Stomach (tissue), 9 donors: Measurements from ENCODE around the gene SCYL2. TPM values are rescaled to one million over a fixed set of nuclear protein-coding genes. Genes with fewer than 3 reads are reported as not detected.

ENCODE experiments used
- DNase-seq, 2 donors: peaks; one replicate each; pipeline versions ENCODE4 v3.0.0 to v3.0.0-alpha.2; 2013 to 2019
- H3K27ac ChIP-seq, 5 donors: fragments of 200-600 bp in 4 of 5; sonication (generic) in 4 of 5; one replicate each; pipeline ENCODE4 v1.5.1; 2013 to 2019; ENCODE audit warnings: mild to moderate bottlenecking in 1 of 5, moderate library complexity in 1 of 5
- H3K27me3 ChIP-seq, 3 donors: fragments of 200-600 bp; sonication (generic); one replicate each; pipeline ENCODE4 v1.5.1; 2017 to 2019; ENCODE audit warnings: mixed run types in 1 of 3
- H3K36me3 ChIP-seq, 4 donors: fragments of 200-600 bp; sonication (generic); 1 replicate in 3 of 4; 2 replicates in 1 of 4; pipeline ENCODE4 v1.5.1; 2016 to 2019
- H3K4me1 ChIP-seq, 4 donors: fragments of 200-600 bp; sonication (generic); one replicate each; pipeline ENCODE4 v1.5.1; 2016 to 2019
- H3K4me3 ChIP-seq, 4 donors: fragments of 200-600 bp; sonication (generic) in 3 of 4; one replicate each; pipeline ENCODE4 v1.5.1; 2016 to 2019; ENCODE audit warnings: mild to moderate bottlenecking in 1 of 4
- H3K9me3 ChIP-seq, 4 donors: fragments of 200-600 bp; sonication (generic); one replicate each; pipeline ENCODE4 v1.5.1; 2016 to 2019
- EP300 ChIP-seq: sonication (generic); formaldehyde crosslinking; IDR thresholded peaks from one replicate; pipeline ENCODE4 v1.6.1; 2017; ENCODE audit warnings: antibody characterized with exemption
- POLR2A ChIP-seq, 4 donors: fragments of 450-650 bp; IDR thresholded peaks; one replicate each; pipeline ENCODE4 v1.6.1; 2016; ENCODE audit warnings: antibody characterized with exemption in 4 of 4, control low read depth in 2 of 4, mild to moderate bottlenecking in 1 of 4, moderate library complexity in 1 of 4
- POLR2AphosphoS5 ChIP-seq, 3 donors: sonication (generic); formaldehyde crosslinking; IDR thresholded peaks; one replicate each; pipeline ENCODE4 v1.6.1; 2016; ENCODE audit warnings: antibody characterized with exemption in 3 of 3
- WGBS, 5 donors: extraction: QIAGEN DNeasy Blood & Tissue Kit in 3 of 5; methylation state at CpG; one replicate each; pipeline versions ENCODE4 v1.1.5 to v1.1.7; 2013 to 2018; 5-methylcytosine and 5-hydroxymethylcytosine counted together
- intact Hi-C: fragments of 100-400 bp; cut with DNase I; formaldehyde crosslinking; loops from one replicate; pipeline ENCODE4 v1.15.1; 2023; ENCODE audit warnings: low total_unique reads
- polyA plus RNA-seq, 3 donors: library from polyadenylated mRNA; stranded (reverse); fragments of 200-250 nt; gene quantifications; one replicate each; pipeline ENCODE4 v1.2.3, GENCODE V29; 2013
- total RNA-seq, 5 donors: library from RNA; depleted of rRNA; stranded (reverse); fragments of >200 nt; gene quantifications; one replicate each; pipeline versions ENCODE4 v1.1.0 to v1.2.3, GENCODE V29; 2014 to 2016
- TF ChIP-seq, protein P1 (sequence below), 7 experiments: fragments of 450-650 bp in 4 of 7; fragments of 200-600 bp in 3 of 7; sonication (generic) in 3 of 7; IDR thresholded peaks; one replicate each; pipeline ENCODE4 v1.5.1; 2016 to 2019; ENCODE audit warnings: antibody characterized with exemption in 7 of 7, control low read depth in 2 of 7, mild to moderate bottlenecking in 1 of 7
- donor health status: healthy with polysubstance abuse.
- donor health status: Bipolar disorder and iron deficiency.
- donor health status: healthy.

Gene SCYL2
- total and polyA plus RNA-seq, 8 donors: 9.1 to 97.3 (median 28.7) TPM

DNA sequence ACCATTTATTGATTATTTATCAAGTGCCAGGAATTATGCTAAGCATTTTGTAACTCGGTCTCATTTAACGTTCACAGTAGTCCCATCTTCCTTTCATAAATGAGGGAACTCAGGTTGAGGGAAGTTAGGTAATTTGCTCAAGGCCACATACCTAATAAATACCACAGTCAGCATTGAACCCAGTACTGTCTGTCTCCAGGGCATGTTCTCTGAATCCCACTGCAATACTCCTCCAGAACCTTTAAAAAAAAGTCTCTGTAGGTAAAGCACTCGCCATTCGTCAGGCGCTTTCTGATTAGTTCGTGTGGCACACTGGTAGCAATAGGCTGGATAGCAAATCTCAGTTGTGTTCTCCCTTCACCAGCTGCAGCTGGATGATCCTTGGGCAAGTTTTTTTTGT lies 104.2 kb downstream of the SCYL2 start:
- Histone ChIP-seq H3K36me3 (no peaks in the 10 kb centered on the region), H3K27me3 (no peaks in the 10 kb centered on the region), H3K9me3 (peaks cover 0 to 7% (median 0%) of the 10 kb centered on the region in 4 donors), H3K4me3 (no peak overlapping the region), H3K27ac (no peak overlapping the region), H3K4me1 (peaks cover 0 to 15% (median 2%) of the 10 kb centered on the region in 4 donors)
- WGBS, 5 donors: 84 to 94% (median 89%) methylated on average over 6 of the region's 6 CpGs
- no peak for TF ChIP-seq EP300
- TF ChIP-seq, protein P1, sequence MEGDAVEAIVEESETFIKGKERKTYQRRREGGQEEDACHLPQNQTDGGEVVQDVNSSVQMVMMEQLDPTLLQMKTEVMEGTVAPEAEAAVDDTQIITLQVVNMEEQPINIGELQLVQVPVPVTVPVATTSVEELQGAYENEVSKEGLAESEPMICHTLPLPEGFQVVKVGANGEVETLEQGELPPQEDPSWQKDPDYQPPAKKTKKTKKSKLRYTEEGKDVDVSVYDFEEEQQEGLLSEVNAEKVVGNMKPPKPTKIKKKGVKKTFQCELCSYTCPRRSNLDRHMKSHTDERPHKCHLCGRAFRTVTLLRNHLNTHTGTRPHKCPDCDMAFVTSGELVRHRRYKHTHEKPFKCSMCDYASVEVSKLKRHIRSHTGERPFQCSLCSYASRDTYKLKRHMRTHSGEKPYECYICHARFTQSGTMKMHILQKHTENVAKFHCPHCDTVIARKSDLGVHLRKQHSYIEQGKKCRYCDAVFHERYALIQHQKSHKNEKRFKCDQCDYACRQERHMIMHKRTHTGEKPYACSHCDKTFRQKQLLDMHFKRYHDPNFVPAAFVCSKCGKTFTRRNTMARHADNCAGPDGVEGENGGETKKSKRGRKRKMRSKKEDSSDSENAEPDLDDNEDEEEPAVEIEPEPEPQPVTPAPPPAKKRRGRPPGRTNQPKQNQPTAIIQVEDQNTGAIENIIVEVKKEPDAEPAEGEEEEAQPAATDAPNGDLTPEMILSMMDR (IDR thresholded peaks at IDR 0.05): no peak
- no peak for TF ChIP-seq POLR2AphosphoS5 (IDR thresholded peaks at IDR 0.05)
- no peak for TF ChIP-seq POLR2A (IDR thresholded peaks at IDR 0.05)
- no peak for DNase-seq
- intact Hi-C loops: no loop called here

DNA sequence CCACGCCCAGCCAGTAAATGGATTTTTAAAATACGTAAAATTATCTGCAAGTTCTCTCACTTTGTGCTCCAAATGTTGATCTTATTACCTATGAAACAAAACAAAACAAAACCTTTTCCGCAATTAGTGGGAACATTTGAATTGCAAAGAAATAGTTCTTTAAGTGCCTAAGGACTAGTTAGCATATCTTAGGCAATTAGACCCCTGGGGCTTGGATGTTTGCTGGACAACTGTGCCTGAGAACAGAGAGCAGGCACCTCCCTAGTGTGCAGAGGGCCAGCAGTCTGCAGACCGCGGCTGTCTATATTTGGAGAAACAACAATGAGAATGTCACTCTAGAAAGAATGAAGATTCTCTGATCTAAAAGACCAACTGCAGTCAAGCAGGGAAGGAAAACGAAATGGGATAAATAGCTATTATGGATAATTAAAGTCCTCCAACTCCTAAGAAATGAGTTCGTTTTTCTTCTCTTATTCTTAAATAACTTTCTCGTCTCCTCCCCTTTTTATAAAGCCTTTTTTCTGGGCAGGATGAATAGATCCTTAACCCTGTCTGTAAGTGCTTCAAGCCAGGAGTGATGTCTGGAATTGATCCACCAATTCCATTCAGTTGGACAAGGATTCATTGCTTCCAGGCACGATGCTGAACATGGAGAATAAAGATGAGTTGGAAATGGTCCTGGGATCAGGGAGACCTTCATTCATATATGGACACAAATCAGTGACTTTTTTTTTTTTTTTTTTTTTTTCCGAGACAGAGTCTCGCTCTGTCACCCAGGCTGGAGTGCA lies 106.1 kb downstream of the SCYL2 start:
- Histone ChIP-seq H3K4me3 (no peak overlapping the region), H3K36me3 (no peaks in the 10 kb centered on the region), H3K27me3 (no peaks in the 10 kb centered on the region), H3K4me1 (peaks cover 0 to 15% (median 2%) of the 10 kb centered on the region in 4 donors), H3K27ac (no peak overlapping the region), H3K9me3 (peaks cover 0 to 7% (median 0%) of the 10 kb centered on the region in 4 donors)
- peak in 1 of 2 donors; percentile 16 for DNase-seq
- TF ChIP-seq POLR2A (IDR thresholded peaks at IDR 0.05) (no peak), POLR2AphosphoS5 (IDR thresholded peaks at IDR 0.05) (no peak), EP300 (no peak)
- TF ChIP-seq, protein P1 (IDR thresholded peaks at IDR 0.05): no peak
- 49 to 52% (median 50%) methylated on average over 11 of the region's 11 CpGs for WGBS, 5 donors
- intact Hi-C loops: no loop called here

DNA sequence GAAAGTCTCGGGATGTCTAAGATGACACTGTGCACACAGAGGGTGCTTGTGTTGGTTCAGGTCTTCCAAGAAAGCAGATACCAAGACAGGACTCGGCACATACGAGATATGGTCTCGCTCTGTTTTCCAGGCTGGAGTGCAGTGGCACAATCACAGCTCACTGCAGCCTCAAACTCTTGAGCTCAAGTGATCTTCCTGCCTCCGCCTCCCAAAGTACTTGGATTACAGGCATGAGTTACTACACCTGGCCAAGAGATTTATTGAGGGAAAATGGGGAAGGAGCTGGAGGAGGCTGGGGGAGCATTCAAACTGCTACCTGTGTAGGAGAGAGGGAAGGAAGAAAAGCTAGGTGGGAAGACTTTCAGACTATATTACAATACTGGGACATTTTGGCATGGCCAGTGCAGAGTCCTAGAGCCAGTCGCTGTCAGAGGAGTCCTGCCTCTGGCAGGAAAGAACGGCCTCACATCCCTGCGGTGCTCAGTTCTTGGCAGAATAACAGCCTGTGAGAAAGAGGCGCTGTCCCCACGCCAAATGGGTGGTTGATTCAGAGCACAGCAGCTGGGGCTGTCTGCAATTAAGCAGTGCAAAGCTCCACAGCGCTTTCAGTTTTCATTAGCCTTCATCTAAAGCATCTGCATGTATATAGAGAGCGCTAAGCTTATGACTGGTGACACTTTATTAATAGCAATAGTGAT lies 108.2 kb downstream of the SCYL2 start:
- Histone ChIP-seq H3K27me3 (no peaks in the 10 kb centered on the region), H3K9me3 (no peaks in the 10 kb centered on the region), H3K27ac (no peak overlapping the region), H3K4me1 (peaks cover 0 to 15% (median 2%) of the 10 kb centered on the region in 4 donors), H3K36me3 (no peaks in the 10 kb centered on the region), H3K4me3 (no peak overlapping the region)
- intact Hi-C loops: no loop called here
- 58 to 69% (median 60%) methylated on average over 12 of the region's 12 CpGs for WGBS, 5 donors
- TF ChIP-seq POLR2A (IDR thresholded peaks at IDR 0.05): no peak
- no peak for TF ChIP-seq POLR2AphosphoS5 (IDR thresholded peaks at IDR 0.05)
- no peak for TF ChIP-seq EP300
- TF ChIP-seq, protein P1 (IDR thresholded peaks at IDR 0.05): no peak
- DNase-seq: peak; percentile 48 to 86

DNA sequence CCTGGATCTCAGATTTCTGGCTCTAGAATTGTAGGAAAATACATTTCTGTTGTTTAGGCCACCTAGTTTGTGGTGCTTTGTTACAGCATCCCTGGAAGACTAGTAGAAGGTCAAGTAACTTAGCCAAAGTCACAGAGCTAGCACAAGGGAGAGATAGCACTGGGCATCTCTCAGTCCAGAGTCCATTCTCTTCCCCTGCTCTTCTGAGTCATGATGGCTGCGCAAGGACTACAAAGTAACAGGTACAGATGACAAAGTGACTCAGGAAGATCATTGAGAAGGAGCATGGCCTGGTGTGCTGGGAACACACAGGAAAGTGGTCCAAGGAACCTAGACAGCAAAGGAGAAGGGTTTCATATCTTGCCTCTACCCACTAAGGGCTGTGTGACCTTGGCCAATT lies 109.2 kb downstream of the SCYL2 start:
- H3K27ac ChIP-seq: no peak overlapping the region
- H3K4me1 ChIP-seq: peaks cover 0 to 15% (median 2%) of the 10 kb centered on the region in 4 donors
- no peaks in the 10 kb centered on the region for H3K9me3 ChIP-seq
- H3K27me3 ChIP-seq: no peaks in the 10 kb centered on the region
- no peak overlapping the region for H3K4me3 ChIP-seq
- intact Hi-C loops: no loop called here
- DNase-seq: no peak
- TF ChIP-seq POLR2A (IDR thresholded peaks at IDR 0.05): no peak
- no peak for TF ChIP-seq EP300
- H3K36me3 ChIP-seq: no peaks in the 10 kb centered on the region
- 85 to 100% (median 94%) methylated on average over 1 of the region's 1 CpG for WGBS, 5 donors
